ENCODE results near the gene HOMER2. TPM values are rescaled to one million over a fixed set of nuclear protein-coding genes. Genes with fewer than 3 reads are reported as not detected.
"Not testable (repeated sequence)": the region's sequence is repeated elsewhere in the genome, so short reads cannot be mapped to it uniquely, and the experiment has no call there.

Gene HOMER2
- 32.2 TPM for polyA plus RNA-seq (2012; ENCODE audit: insufficient read depth, insufficient read length)

- H3K4me3 ChIP-seq (ENCODE audit: low read length): peak within 1 kb of the TSS; percentile 58
- DNase-seq (ENCODE audit: low read depth, low spot score): no peak
These were observed at the start of gene HOMER2 for GRCh38 chr15:82952158-82953081. Gene HOMER2 (minus strand): TSS chr15:82952720. CDS start chr15:82952535, 185 bp downstream.

GRCh38 chr15:83000672-83001031 is 48.1 kb upstream of the HOMER2 start:
- DNase-seq (ENCODE audit: low read depth, low spot score); H3K4me3 ChIP-seq (ENCODE audit: low read length): not testable (repeated sequence)

GRCh38 chr15:82999905-83000671 is 47.6 kb upstream of the HOMER2 start:
- H3K4me3 ChIP-seq (ENCODE audit: low read length): peak overlapping the region; percentile 35

GRCh38 chr15:82999426-82999825 is 46.9 kb upstream of the HOMER2 start:
- H3K4me3 ChIP-seq (ENCODE audit: low read length): no peak overlapping the region
- DNase-seq (ENCODE audit: low read depth, low spot score): no peak

More at GRCh38 chr15:82999905-83000671, 47.6 kb upstream of the HOMER2 start:
- DNase-seq (ENCODE audit: low read depth, low spot score): peak; percentile 77

- DNase-seq (ENCODE audit: low read depth, low spot score): no peak
These were observed 43.4 kb upstream of the HOMER2 start for GRCh38 chr15:82995938-82996337.

GRCh38 chr15:82995076-82995475 is 42.6 kb upstream of the HOMER2 start:
- no peak for DNase-seq (ENCODE audit: low read depth, low spot score)
- H3K4me3 ChIP-seq (ENCODE audit: low read length): no peak overlapping the region

More at GRCh38 chr15:82995938-82996337, 43.4 kb upstream of the HOMER2 start:
- H3K4me3 ChIP-seq (ENCODE audit: low read length): no peak overlapping the region

GRCh38 chr15:82993144-82993543 is 40.6 kb upstream of the HOMER2 start:
- H3K4me3 ChIP-seq (ENCODE audit: low read length): no peak overlapping the region
- DNase-seq (ENCODE audit: low read depth, low spot score): no peak

GRCh38 chr15:82992436-82992998 is 40.0 kb upstream of the HOMER2 start:
- H3K4me3 ChIP-seq (ENCODE audit: low read length): no peak overlapping the region
- no peak for DNase-seq (ENCODE audit: low read depth, low spot score)

- DNase-seq (ENCODE audit: low read depth, low spot score): no peak
- H3K4me3 ChIP-seq (ENCODE audit: low read length): peak overlapping the region; percentile 98
These were observed 33.9 kb upstream of the HOMER2 start for GRCh38 chr15:82986442-82986780.

GRCh38 chr15:82985688-82986441 is 33.3 kb upstream of the HOMER2 start, which contains the start of gene RAMAC:
Gene RAMAC (plus strand): TSS chr15:82986210. CDS start chr15:82989019, 2,809 bp downstream.
- peak; percentile 96 for DNase-seq (ENCODE audit: low read depth, low spot score)
- peak within 1 kb of the TSS; percentile 98 for H3K4me3 ChIP-seq (ENCODE audit: low read length)

GRCh38 chr15:82980981-82981380 is 28.5 kb upstream of the HOMER2 start:
- DNase-seq (ENCODE audit: low read depth, low spot score): no peak
- H3K4me3 ChIP-seq (ENCODE audit: low read length): no peak overlapping the region

GRCh38 chr15:82979726-82980125 is 27.2 kb upstream of the HOMER2 start:
- no peak for DNase-seq (ENCODE audit: low read depth, low spot score)
- no peak overlapping the region for H3K4me3 ChIP-seq (ENCODE audit: low read length)

GRCh38 chr15:82978438-82978837 is 25.9 kb upstream of the HOMER2 start:
- no peak for DNase-seq (ENCODE audit: low read depth, low spot score)
- no peak overlapping the region for H3K4me3 ChIP-seq (ENCODE audit: low read length)

- no peak overlapping the region for H3K4me3 ChIP-seq (ENCODE audit: low read length)
These were observed 24.6 kb upstream of the HOMER2 start for GRCh38 chr15:82977076-82977475.

GRCh38 chr15:82972990-82973389 is 20.5 kb upstream of the HOMER2 start:
- no peak overlapping the region for H3K4me3 ChIP-seq (ENCODE audit: low read length)
- DNase-seq (ENCODE audit: low read depth, low spot score): no peak

More at GRCh38 chr15:82977076-82977475, 24.6 kb upstream of the HOMER2 start:
- DNase-seq (ENCODE audit: low read depth, low spot score): no peak

- no peak for DNase-seq (ENCODE audit: low read depth, low spot score)
- H3K4me3 ChIP-seq (ENCODE audit: low read length): no peak overlapping the region
These were observed 18.9 kb upstream of the HOMER2 start for GRCh38 chr15:82971218-82971984.

GRCh38 chr15:82970696-82971095 is 18.2 kb upstream of the HOMER2 start:
- no peak for DNase-seq (ENCODE audit: low read depth, low spot score)
- H3K4me3 ChIP-seq (ENCODE audit: low read length): no peak overlapping the region

GRCh38 chr15:82970078-82970686 is 17.7 kb upstream of the HOMER2 start:
- no peak for DNase-seq (ENCODE audit: low read depth, low spot score)
- H3K4me3 ChIP-seq (ENCODE audit: low read length): no peak overlapping the region

Data from Jurkat, Clone E6-1 (cell line).